ENCODE measurements around the gene TSC22D1. TPM values are rescaled to one million over a fixed set of nuclear protein-coding genes. Genes with fewer than 3 reads are reported as not detected.
A peak's percentile ranks its signal among the peaks of the same experiment; 100 is the strongest.

TSC22D1 gene
- total and polyA plus RNA-seq, 2 experiments from 2014 or later = 173 to 195 TPM

GRCh38 chr13:44398606-44399005, 177.5 kb downstream of the TSC22D1 start:
- Histone ChIP-seq H3K27ac (no peak overlapping the region), H3K4me3 (no peak overlapping the region), H3K27me3 (no peaks in the 10 kb centered on the region), H3K4me1 (ENCODE audit: insufficient read depth) (peaks cover 42% of the 10 kb centered on the region), H3K79me2 (no peaks in the 10 kb centered on the region), H2AFZ (no peak overlapping the region), H4K20me1 (ENCODE audit: insufficient read depth, poor library complexity, severe bottlenecking) (no peaks in the 10 kb centered on the region), H3K36me3 (replicated peaks; ENCODE audit: insufficient read depth, low read depth) (no peaks in the 10 kb centered on the region), H3K9me3 (ENCODE audit: low read depth) (no peaks in the 10 kb centered on the region), H3K4me2 (no peak overlapping the region), H3K9me2 (replicated peaks; ENCODE audit: insufficient read depth) (no peaks in the 10 kb centered on the region)
- no peak for DNase-seq (ENCODE audit: low spot score)
- WGBS (ENCODE audit: low lambda C conversion rate, missing lambda C conversion rate) = 92% methylated on average over 3 of the region's 3 CpGs
- no peak for TF ChIP-seq EZH2phosphoT487 (IDR thresholded peaks at IDR 0.05; ENCODE audit: low read depth, severe bottlenecking, unreplicated experiment)
- TF ChIP-seq CTCF (IDR thresholded peaks at IDR 0.05; ENCODE audit: poor library complexity) = no peak
- no peak for TF ChIP-seq EZH2 (IDR thresholded peaks at IDR 0.05; ENCODE audit: borderline replicate concordance)

GRCh38 chr13:44397766-44398223, 178.3 kb downstream of the TSC22D1 start:
- no peak overlapping the region for H2AFZ ChIP-seq
- H3K9me2 ChIP-seq (replicated peaks; ENCODE audit: insufficient read depth) = no peaks in the 10 kb centered on the region
- H3K36me3 ChIP-seq (replicated peaks; ENCODE audit: insufficient read depth, low read depth) = no peaks in the 10 kb centered on the region
- H3K27me3 ChIP-seq = no peaks in the 10 kb centered on the region
- H3K4me3 ChIP-seq = no peak overlapping the region
- no peak for DNase-seq (ENCODE audit: low spot score)
- peak overlapping the region; percentile 52 for H3K27ac ChIP-seq
- no peaks in the 10 kb centered on the region for H3K9me3 ChIP-seq (ENCODE audit: low read depth)
- no peaks in the 10 kb centered on the region for H4K20me1 ChIP-seq (ENCODE audit: insufficient read depth, poor library complexity, severe bottlenecking)
- 70% methylated on average over 3 of the region's 3 CpGs for WGBS (ENCODE audit: low lambda C conversion rate, missing lambda C conversion rate)
- no peaks in the 10 kb centered on the region for H3K79me2 ChIP-seq
- peaks cover 34% of the 10 kb centered on the region for H3K4me1 ChIP-seq (ENCODE audit: insufficient read depth)
- TF ChIP-seq EZH2phosphoT487 (IDR thresholded peaks at IDR 0.05; ENCODE audit: low read depth, severe bottlenecking, unreplicated experiment) (no peak), CTCF (IDR thresholded peaks at IDR 0.05; ENCODE audit: poor library complexity) (no peak), EZH2 (IDR thresholded peaks at IDR 0.05; ENCODE audit: borderline replicate concordance) (no peak)
- H3K4me2 ChIP-seq = peak overlapping the region; percentile 53

GRCh38 chr13:44396701-44397580, 179.2 kb downstream of the TSC22D1 start:
- 35% methylated on average over 26 of the region's 26 CpGs for WGBS (ENCODE audit: low lambda C conversion rate, missing lambda C conversion rate)
- Histone ChIP-seq H3K79me2 (no peaks in the 10 kb centered on the region), H3K36me3 (replicated peaks; ENCODE audit: insufficient read depth, low read depth) (no peaks in the 10 kb centered on the region), H2AFZ (no peak overlapping the region), H3K27ac (peak overlapping the region; percentile 52), H3K4me3 (no peak overlapping the region), H3K4me2 (peak overlapping the region; percentile 53), H3K4me1 (ENCODE audit: insufficient read depth) (peaks cover 27% of the 10 kb centered on the region), H3K27me3 (no peaks in the 10 kb centered on the region), H3K9me2 (replicated peaks; ENCODE audit: insufficient read depth) (no peaks in the 10 kb centered on the region), H3K9me3 (ENCODE audit: low read depth) (no peaks in the 10 kb centered on the region), H4K20me1 (ENCODE audit: insufficient read depth, poor library complexity, severe bottlenecking) (no peaks in the 10 kb centered on the region)
- TF ChIP-seq EZH2phosphoT487 (IDR thresholded peaks at IDR 0.05; ENCODE audit: low read depth, severe bottlenecking, unreplicated experiment) (no peak), EZH2 (IDR thresholded peaks at IDR 0.05; ENCODE audit: borderline replicate concordance) (no peak), CTCF (IDR thresholded peaks at IDR 0.05; ENCODE audit: poor library complexity) (no peak)
- peak; percentile 70 for DNase-seq (ENCODE audit: low spot score)

Measured in hepatocyte (in vitro differentiated cells).